Heart right ventricle (tissue), 16 donors: ENCODE data around the gene PROK1. TPM values are rescaled to one million over a fixed set of nuclear protein-coding genes. Genes with fewer than 3 reads are reported as not detected.

ENCODE experiments used
- ATAC-seq, 8 donors: fragments of 200-7000 bp; cut with Tn5 transposase; one replicate each; pipeline ENCODE4 v1.9.1; 2020; ENCODE audit warnings: mild to moderate bottlenecking in 8 of 8, moderate library complexity in 8 of 8, moderate number of reproducible peaks in 1 of 8
- DNase-seq, 2 donors: peaks; one replicate each; pipeline ENCODE4 v3.0.0-alpha.2; 2020
- H3K27ac ChIP-seq, 10 donors: fragments of 200-600 bp; sonication (generic) in 2 of 10; one replicate each; pipeline versions ENCODE4 v1.5.0 to v1.8.0; 2020 to 2022; ENCODE audit warnings: mild to moderate bottlenecking in 3 of 10
- H3K27me3 ChIP-seq, 7 donors: fragments of 200-600 bp; one replicate each; pipeline ENCODE4 v1.8.0; 2021 to 2022; ENCODE audit warnings: mild to moderate bottlenecking in 2 of 7
- H3K36me3 ChIP-seq, 9 donors: fragments of 200-600 bp; sonication (generic) in 1 of 9; one replicate each; pipeline versions ENCODE4 v1.5.0 to v1.8.0; 2020 to 2022; ENCODE audit warnings: mild to moderate bottlenecking in 2 of 9
- H3K4me1 ChIP-seq, 9 donors: fragments of 200-600 bp; sonication (generic) in 1 of 9; one replicate each; pipeline versions ENCODE4 v1.5.0 to v1.8.0; 2020 to 2022; ENCODE audit warnings: mild to moderate bottlenecking in 4 of 9
- H3K4me3 ChIP-seq, 10 donors: fragments of 200-600 bp; sonication (generic) in 2 of 10; one replicate each; pipeline versions ENCODE4 v1.5.0 to v1.8.0; 2020 to 2022; ENCODE audit warnings: mild to moderate bottlenecking in 7 of 10, moderate library complexity in 2 of 10
- H3K9me3 ChIP-seq, 11 donors: fragments of 200-600 bp in 10 of 11; sonication (generic) in 2 of 11; one replicate each; pipeline versions ENCODE4 v1.5.0 to v1.8.0; 2013 to 2022; ENCODE audit warnings: mild to moderate bottlenecking in 2 of 11, control low read depth in 1 of 11, moderate library complexity in 1 of 11
- WGBS, 2 donors: extraction: QIAGEN DNeasy Blood & Tissue Kit; methylation state at CpG; one replicate each; pipeline ENCODE4 v1.1.7; 2013; ENCODE audit warnings: inconsistent platforms in 1 of 2; 5-methylcytosine and 5-hydroxymethylcytosine counted together
- intact Hi-C, 10 donors: fragments of 100-400 bp; cut with DNase I; formaldehyde crosslinking; loops; one replicate each; pipeline versions ENCODE4 v1.11.1 to v1.14.2; 2022
- polyA plus RNA-seq, 2 donors: library from polyadenylated mRNA; stranded (reverse); fragments of 200-250 nt; gene quantifications; one replicate each; pipeline ENCODE4 v1.2.3, GENCODE V29; 2013
- total RNA-seq, 10 donors: library from RNA; stranded (reverse); fragmentation: NEBNext Ultra II Directional in 3 of 10; extraction: Animal tissue kit (Norgen Biotek cat#: 25700) in 3 of 10; gene quantifications; one replicate each; pipeline versions ENCODE4 v1.2.1 to v1.2.4, GENCODE V29; 2021 to 2023
- TF ChIP-seq, protein P1 (sequence below), 9 donors: fragments of 200-600 bp; sonication (generic) in 2 of 9; IDR thresholded peaks; one replicate each; pipeline versions ENCODE4 v1.5.0 to v1.8.0; 2021 to 2022; ENCODE audit warnings: antibody characterized with exemption in 9 of 9, mild to moderate bottlenecking in 5 of 9, moderate library complexity in 1 of 9
- donor health status: Arrhythmogenic right ventricular cardiomyopathy.
- donor health status: ischemic (EF 13 %, LVEDD 7.1; RV severe dilation, severe dysfunction).
- donor health status: healthy with polysubstance abuse.
- donor health status: DM: no; HTN: yes; CAD: no.
- donor health status: DM: no; HTN: no; CAD: no.
- donor health status: ischemic (EF 25% LVEDD 6.9; RV normal size, moderate dysfunction).
- donor health status: ischemic (EF 25% LVEDD 5.7; RV mildly dilated, moderate dysfunction).
- donor health status: healthy.
- donor health status: DM: yes; HTN: yes; CAD: no.
- donor health status: Ischemic cardiomyopathy.
- donor health status: ischemic (EF 35%, LVEDD 5.7; RV mildly dilated, moderate dysfunction).
- donor health status: nonischemic (EF 11% LVEDD 7.7; RV severe dilation, severe dysfunction).
- donor health status: DM: yes; HTN: yes; CAD: no.
- donor health status: PGD.
- donor health status: ischemic (EF 29% LVEDD 5.4; RV normal size, mild dysfunction).
- donor health status: nonischemic (EF 23%, LVEDD 6.1; RV moderate dilation, normal function).

The PROK1 gene
- total and polyA plus RNA-seq, 12 donors: 0.07 to 6.8 (median 0.29) TPM; not detected in 5

DNA sequence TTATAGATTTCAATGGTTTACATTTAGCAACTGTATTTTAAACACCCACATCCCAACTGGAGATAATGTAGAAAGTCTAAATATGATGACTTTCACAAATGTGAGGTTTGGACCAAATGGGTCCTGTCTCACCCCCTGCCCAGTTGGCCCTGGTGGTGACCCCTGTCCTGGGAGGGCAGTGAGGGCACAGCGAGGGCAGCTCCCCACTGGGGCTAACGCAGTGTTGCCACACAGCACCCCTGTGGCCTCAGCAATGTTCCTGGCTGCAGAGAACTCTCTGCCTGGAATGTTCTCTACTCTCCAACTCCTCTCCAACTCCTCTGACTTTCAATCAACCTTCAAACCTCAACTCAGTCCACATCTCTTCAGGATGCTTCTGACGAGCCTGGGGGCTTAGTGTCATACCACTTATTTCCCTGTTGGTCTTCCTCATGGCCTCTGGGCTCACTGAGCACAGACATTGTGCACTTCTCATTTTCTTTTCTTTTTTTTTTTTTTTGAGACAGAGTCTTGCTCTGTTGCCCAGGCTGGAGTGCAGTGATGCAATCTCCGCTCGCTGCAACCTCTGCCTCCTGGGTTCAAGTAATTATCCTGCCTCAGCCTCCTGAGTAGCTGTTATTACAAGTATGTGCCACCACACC lies 42.2 kb downstream of the PROK1 start:
- Histone ChIP-seq H3K27ac (no peak overlapping the region), H3K4me1 (no peaks in the 10 kb centered on the region), H3K4me3 (no peak overlapping the region), H3K27me3 (no peaks in the 10 kb centered on the region), H3K9me3 (no peaks in the 10 kb centered on the region), H3K36me3 (no peaks in the 10 kb centered on the region)
- TF ChIP-seq, protein P1, sequence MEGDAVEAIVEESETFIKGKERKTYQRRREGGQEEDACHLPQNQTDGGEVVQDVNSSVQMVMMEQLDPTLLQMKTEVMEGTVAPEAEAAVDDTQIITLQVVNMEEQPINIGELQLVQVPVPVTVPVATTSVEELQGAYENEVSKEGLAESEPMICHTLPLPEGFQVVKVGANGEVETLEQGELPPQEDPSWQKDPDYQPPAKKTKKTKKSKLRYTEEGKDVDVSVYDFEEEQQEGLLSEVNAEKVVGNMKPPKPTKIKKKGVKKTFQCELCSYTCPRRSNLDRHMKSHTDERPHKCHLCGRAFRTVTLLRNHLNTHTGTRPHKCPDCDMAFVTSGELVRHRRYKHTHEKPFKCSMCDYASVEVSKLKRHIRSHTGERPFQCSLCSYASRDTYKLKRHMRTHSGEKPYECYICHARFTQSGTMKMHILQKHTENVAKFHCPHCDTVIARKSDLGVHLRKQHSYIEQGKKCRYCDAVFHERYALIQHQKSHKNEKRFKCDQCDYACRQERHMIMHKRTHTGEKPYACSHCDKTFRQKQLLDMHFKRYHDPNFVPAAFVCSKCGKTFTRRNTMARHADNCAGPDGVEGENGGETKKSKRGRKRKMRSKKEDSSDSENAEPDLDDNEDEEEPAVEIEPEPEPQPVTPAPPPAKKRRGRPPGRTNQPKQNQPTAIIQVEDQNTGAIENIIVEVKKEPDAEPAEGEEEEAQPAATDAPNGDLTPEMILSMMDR (IDR thresholded peaks at IDR 0.05): no peak
- DNase-seq (no peak), ATAC-seq (no peak)
- WGBS, 2 donors: 83 to 88% methylated on average over 5 of the region's 5 CpGs
- intact Hi-C loops: loop anchor here in 5 of 10 donors (10.0 kb wide), 1 partner anchor 288 kb away; no protein-coding TSS in a partner anchor

DNA sequence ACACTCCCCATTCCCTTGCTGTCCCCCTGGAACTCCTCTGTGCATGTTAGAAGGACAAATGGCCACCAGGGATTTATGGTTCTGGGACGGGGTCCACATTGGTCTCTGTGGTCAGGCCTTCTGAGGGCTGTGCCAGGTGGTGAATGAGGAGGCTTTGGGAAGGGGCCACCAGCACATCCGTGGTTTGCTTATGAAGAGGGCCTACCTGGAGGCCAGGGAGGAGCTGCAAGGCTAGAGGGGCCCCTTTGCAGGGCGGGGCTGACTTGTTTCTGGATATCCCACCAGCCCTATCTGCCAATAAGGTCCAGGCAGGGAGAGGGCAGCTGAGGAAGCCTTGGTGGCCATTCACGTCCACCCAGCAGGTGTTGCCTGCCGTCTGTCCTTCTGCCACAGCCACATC lies 43.1 kb downstream of the PROK1 start:
- intact Hi-C loops: loop anchor here in 6 of 10 donors (2.0 to 10.0 kb wide), 2 partner anchors 79 to 289 kb away; no protein-coding TSS in a partner anchor
- ATAC-seq: no peak
- TF ChIP-seq, protein P1 (IDR thresholded peaks at IDR 0.05): no peak
- no peaks in the 10 kb centered on the region for H3K4me1 ChIP-seq
- DNase-seq: no peak
- 71 to 79% methylated on average over 5 of the region's 5 CpGs for WGBS, 2 donors
- H3K27me3 ChIP-seq: no peaks in the 10 kb centered on the region
- H3K9me3 ChIP-seq: no peaks in the 10 kb centered on the region
- H3K27ac ChIP-seq: no peak overlapping the region
- no peak overlapping the region for H3K4me3 ChIP-seq
- H3K36me3 ChIP-seq: no peaks in the 10 kb centered on the region

DNA sequence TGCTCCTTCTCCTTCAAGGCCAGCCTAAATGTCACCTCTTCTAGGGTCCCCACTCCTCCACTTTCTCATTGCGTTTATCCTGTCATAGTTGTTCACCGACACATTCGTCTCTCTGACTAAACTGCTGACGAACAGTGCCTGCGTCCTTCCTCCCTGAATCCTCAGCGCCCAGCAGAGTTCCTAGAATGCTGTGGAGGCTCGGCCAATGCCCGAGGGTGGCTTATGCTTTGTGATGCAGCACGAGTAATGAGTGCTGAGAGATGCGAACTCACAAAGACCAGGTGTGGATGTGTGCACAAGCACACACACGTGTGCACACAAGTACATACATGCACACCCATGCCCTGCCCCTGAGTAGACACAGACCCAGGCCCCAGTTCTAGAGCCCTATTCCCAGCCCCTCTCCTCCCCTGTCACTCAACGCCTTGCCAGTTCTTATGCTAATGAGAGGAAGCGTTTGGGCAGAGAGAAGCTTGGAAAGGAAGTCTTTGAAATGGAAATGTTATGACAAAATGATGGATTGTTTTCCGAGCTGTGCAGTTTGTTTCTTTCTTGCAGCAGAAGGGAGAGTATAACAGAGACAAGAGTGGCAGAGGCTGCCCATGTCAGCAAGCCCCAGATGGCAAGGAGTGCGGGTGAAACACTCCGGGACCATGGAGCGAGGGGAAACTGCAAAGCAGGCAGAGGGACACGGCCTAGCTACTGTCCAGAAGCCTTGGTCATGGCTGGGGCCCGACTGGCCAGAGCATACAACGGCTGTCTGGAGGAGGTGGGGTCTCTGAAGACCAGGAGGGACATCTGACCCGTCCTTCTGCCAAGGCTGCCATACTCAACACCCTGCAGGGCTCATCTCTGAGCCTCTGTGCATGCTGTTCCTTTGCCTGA lies 43.8 kb downstream of the PROK1 start:
- H3K36me3 ChIP-seq: no peaks in the 10 kb centered on the region
- no peaks in the 10 kb centered on the region for H3K9me3 ChIP-seq
- ATAC-seq (no peak), DNase-seq (no peak)
- H3K27ac ChIP-seq: no peak overlapping the region
- no peak overlapping the region for H3K4me3 ChIP-seq
- no peaks in the 10 kb centered on the region for H3K27me3 ChIP-seq
- TF ChIP-seq, protein P1 (IDR thresholded peaks at IDR 0.05): no peak
- no peaks in the 10 kb centered on the region for H3K4me1 ChIP-seq
- 70% methylated on average over 21 of the region's 21 CpGs for WGBS, 2 donors
- intact Hi-C loops: loop anchor here in 8 of 10 donors (2.0 to 10.0 kb wide), 5 partner anchors 80 to 292 kb away; no protein-coding TSS in a partner anchor

DNA sequence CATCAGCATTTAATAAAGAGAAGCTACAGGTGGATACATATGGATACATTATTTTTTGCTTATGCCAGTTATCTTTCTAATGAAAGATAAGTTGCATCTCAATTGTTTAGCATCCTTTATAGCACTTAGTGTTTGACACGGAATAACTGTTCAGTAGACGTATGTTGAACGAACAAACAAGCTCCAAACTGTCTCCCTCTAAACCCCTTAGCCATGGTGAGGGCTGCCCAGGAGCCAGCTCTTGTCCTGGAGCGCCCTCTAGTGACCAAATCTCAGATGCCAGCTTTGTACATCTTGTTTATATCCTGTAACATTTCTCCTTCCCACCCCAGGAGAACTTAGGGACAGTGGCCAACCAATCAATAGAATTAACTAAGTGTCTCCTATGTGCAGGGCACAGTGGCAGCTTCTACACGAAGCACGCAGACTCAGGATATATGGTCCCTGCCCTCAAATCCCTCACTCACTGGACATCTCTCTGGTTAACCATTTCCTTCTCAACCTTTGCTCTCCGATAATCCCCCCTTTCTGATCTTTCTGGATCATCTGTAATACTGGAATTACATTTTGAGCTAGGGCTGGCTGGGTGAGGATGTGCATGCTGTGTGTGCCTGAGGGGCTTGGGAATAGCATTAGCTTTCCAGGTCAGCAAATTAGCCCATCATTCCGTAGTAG lies 45.1 kb downstream of the PROK1 start:
- Histone ChIP-seq H3K4me1 (no peaks in the 10 kb centered on the region), H3K27ac (no peak overlapping the region), H3K36me3 (no peaks in the 10 kb centered on the region), H3K4me3 (no peak overlapping the region), H3K9me3 (no peaks in the 10 kb centered on the region), H3K27me3 (no peaks in the 10 kb centered on the region)
- ATAC-seq (peak; percentile 75 to 92 (median 82)), DNase-seq (peak; percentile 49 to 77)
- intact Hi-C loops: loop anchor here in 8 of 10 donors (2.0 to 10.0 kb wide), 5 partner anchors 81 to 294 kb away; no protein-coding TSS in a partner anchor
- TF ChIP-seq, protein P1 (IDR thresholded peaks at IDR 0.05): peak; percentile 73 to 95 (median 89)
- 22 to 26% methylated on average over 8 of the region's 8 CpGs for WGBS, 2 donors
